GM19238 (cell line): ENCODE results near the gene STRN4.

Experiments
- DNase-seq: peaks from one replicate; pipeline ENCODE4 v3.0.0; 2011; ENCODE audit warnings: low spot score; ENCODE audit not compliant: insufficient read length

The STRN4 gene

GRCh38 chr19:46726551-46726950 is 19.7 kb downstream of the STRN4 start:
- no peak for DNase-seq

GRCh38 chr19:46725859-46726393 is 20.3 kb downstream of the STRN4 start:
- no peak for DNase-seq

DNA sequence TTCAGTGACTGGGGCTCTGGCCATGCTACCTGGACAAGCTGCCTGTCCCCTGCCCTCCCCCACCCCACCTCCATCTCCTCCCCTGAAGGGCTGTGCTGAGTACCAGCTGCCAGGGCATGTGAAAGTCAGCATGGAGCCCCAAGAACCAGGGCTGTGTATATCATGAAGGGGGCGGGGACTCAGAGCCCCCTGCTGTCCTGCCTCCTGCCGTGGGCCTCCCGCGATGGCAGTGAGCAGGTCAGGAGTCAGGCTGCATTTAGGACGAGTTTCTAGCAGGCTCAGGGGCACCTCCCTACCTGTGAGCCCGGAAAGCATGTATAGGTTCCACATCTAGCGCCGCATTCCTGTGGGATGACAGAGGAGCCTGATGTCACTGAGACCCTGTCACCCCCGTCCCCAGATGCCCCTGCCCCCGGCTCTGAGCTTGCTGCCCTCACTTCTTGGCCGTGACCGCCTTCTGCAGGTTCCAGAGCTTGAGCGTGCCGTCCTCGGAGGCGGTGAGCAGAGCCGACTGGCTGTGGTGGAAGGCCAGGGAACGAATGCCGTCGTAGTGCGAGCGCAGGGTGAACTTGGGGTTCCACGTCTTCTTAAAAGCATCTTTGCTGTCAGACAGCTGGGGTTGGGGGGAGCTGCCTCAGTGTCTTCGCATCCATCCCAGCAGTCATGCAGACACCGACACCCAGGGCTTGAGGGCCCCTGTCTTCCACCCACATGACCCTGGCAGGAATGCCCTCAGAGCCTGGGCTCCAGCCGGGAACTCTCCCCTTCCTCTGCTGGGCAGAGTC is 21.0 kb downstream of the STRN4 start:
- no peak for DNase-seq

DNA sequence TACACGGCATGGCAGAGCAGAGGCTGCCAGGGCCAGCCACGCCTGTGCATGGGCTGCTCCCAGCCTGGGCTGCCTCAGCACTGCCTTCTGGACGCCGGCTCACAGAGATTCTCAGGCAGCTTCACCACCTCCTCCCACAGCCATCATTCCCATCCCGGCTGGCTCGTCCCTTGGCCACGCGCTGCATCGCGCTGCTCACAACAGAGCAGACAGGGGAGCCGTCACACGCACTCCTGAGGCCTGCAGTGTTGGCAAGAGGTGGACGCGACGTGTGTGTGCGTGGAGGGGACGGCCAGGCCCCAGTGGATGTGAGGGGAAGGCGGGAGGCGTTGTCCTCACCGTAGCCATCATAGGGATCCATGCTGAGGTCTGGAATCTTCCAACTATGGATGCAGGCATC is 21.8 kb downstream of the STRN4 start:
- no peak for DNase-seq

- DNase-seq: no peak
These were observed 22.8 kb downstream of the STRN4 start for GRCh38 chr19:46723471-46723870.

GRCh38 chr19:46723023-46723461 is 23.2 kb downstream of the STRN4 start:
- DNase-seq: no peak

DNA sequence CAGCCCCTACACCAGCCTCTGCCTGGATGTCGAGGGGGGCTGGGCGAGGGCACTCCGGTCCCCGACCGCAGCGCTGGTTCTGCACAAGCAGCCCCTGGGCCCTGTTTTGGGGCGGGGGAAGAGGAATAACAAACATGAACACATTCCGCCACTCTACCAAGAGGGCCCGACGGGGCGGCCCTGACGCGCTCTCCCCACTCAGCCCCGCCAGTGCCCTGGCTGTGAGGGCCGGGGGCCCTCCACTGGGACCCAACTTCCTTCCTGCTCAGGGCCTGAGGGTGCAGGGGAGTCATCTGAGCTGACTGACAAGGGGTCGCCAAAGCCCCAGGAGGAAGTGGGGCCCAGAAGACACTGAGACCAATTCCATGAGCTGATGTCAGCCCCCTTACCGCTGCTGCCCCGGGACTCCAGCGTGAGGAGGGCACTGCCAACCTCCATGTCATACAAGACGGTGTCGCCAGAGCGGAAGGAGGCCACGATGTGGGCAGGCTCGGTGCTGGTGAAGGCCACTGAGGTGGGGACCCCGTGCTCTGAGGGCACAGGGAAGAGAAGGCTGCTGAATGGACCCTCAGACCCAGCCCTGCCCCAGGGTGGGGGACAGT is 23.7 kb downstream of the STRN4 start:
- no peak for DNase-seq

- no peak for DNase-seq
These were observed 24.3 kb downstream of the STRN4 start for GRCh38 chr19:46722004-46722380.

DNA sequence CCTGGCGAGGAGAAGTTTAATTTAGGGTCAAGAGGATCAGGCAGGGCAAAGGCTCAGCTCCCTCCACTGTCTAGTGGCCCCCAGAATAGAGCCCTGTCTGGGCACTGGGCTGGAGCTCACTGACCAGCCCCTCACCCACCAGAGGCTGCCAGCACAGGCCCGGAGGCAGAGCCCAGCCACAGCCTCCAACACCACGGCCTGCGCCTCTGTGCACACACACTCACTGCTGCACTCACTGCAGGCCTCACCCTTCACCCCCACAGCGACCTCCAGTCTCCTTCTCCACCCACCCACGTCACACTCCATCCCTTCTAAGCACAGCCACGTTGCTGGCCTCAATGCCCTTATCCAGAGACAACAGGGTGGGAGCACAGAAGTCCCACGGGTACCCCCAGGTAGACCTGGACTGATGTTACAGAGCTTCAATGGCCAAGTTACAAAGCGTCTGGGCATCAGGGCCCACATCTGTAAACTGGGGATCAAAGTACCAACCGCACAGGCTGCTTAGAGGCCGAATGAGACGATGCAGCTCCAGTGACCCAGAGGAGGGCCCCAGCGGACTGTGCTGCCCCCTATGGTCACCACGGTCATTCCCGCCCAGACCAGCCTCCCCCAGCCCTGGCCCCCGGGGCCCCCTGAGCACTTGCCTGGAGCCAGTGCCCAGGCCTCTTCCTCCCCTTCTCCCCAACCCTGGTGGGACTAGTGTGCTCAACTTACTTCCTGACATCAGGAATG is 24.8 kb downstream of the STRN4 start:
- no peak for DNase-seq

GRCh38 chr19:46720503-46721239 is 25.6 kb downstream of the STRN4 start:
- no peak for DNase-seq

DNA sequence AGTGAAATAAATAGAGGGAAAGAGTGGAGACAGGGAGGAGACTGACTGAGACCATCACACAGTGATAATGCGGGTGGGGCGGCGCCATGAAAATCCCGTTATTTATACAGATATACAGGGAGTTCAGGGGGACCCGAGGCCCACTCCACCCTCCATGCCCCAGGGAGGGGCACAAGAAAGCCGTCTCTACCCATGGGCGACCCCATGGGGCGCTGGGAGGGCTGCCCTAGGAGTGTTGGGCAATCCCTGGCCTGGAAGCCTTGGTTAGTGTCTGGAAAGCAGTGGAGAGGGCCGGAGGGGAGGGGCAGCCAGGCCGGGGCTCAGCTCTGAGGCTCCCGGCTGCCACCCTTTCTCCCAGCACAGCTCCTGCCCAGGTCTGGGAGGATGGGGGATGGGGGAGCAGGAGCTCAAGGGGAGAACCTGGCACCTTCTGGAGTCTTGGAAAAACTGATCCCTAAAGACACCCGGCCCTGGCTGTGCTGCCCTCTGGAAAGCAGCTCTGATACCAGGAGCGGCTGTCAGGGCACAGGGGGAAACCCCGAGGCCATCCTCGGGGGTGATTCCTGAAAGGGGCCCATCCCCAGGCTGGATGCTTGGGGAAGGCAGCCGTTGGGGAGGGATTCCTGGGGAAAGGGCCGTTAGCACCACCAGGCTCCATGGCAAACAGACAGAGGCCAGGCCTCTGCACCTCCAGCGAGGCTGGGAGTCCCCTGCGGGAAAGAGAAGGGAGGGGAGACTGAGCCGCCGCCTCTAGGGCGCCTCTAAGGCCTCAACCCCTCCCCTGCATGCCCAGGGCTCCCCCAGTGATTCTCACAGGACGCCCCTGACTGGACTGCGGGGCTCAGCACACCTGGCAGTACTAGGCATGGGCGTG is 26.4 kb downstream of the STRN4 start:
- no peak for DNase-seq

DNA sequence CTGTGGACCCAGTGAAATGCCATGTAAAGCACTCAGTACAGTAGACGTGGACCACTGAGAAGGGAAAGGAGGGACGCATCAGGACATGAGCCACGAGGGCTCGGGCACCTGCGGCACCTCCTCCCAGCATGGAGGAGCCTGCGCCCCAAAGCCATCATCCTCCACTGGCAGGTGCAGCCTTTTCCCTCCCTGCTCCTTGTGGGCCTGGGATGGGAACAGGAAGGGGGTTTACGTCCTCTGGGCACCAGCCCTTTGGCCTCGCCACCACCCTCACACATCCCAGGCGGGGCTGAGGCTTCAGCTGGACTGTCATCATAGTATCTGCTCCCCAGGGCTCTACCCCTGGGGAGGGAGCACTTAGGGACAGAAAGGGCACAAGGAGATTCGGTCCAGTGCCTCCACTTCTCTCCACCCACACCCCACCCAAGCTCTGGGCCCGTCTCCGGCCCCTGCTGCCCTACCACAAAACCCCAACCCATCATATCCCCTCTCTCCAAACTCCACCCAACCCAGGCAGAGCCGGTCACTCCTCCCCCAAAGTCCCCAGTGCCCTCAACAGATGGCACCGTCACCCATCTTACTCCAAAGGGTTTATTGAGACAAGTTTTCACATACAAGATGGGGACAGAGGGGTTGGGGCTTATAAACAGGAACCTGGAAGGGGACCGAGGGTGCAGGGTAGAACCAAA is 27.2 kb downstream of the STRN4 start:
- DNase-seq: peak; percentile 79

GRCh38 chr19:46718157-46718933 is 27.9 kb downstream of the STRN4 start:
- DNase-seq: peak; percentile 74

GRCh38 chr19:46717716-46718143 is 28.5 kb downstream of the STRN4 start:
- no peak for DNase-seq

DNA sequence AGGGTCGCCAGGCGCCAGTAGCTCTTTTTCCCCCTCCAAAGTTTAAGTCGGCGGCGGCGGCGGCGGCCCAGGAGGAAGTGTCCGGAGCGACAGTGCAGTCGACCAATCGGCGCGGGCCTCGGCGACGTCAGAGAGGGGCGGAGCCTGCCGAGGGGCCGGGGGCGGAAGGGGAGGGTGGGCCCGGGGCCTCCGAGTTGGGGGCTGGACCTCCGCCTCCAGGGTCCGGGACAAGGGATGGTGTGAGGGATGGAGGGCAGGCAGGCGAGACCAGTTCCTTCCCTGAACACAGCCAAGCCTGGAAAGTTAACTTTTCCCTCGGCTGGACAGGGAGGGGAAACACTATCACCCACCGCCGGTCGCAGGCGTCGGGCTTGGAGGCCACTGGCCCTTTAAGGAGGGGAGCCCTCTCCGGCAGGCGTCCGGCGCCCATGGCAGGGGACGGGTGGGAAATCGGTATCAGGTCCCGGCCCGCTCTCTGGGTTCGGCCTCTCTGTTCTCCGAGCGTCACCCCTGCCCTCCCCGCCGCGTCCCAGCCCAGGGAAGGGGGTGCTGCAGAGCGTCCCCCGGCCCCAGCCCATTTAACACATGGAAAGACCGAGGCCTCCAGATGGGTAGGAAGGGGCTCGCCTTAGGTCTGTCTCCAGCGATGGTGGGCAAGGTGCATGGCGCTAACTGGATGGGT is 29.1 kb downstream of the STRN4 start, which contains the start of gene PRKD2:
PRKD2 (minus strand) TSS at position 81 of the 682 bp plus-strand sequence. CDS start 744 bp downstream, outside the sequence.
- DNase-seq: peak; percentile 87

- DNase-seq: no peak
These were observed 29.6 kb downstream of the STRN4 start for GRCh38 chr19:46716672-46717033.

DNA sequence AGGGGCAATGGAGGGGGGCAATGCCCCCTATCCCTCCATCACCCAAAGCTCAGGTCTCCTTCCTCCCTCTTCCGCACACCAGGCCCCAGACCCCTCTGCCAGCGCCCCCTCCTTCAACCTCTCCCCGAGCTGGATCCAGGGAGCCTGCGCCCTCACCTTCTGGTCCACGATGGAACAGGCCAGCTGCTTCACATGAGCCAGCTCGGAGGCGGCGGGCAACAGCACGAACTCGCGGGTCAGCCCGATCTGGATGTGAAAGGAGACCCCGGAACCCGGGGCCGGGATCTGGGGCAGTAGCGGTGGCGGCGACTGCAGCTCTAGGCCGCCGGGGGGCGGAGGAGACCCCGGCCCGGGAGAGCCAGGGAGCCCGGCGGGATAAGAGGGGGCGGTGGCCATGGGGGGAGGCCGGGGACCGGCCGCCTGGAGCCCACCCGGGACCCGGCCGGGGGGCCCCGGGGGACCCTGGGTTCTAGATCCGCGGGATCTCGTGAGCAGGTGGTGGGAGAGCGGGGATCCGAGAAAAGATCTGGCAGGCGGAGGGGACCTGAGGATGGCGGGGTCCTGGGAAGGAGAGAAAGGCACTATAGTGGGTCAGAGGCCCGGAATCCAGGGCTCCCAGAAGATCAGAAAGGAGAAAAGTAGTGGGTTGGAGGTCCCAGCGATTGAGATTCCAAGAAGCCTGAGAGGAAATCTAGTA is 30.1 kb downstream of the STRN4 start:
- DNase-seq: no peak

GRCh38 chr19:46715620-46715974 is 30.7 kb downstream of the STRN4 start:
- no peak for DNase-seq
